Hepatocyte (in vitro differentiated cells): Measurements from ENCODE around the gene FCMR.

Experiments used
- EZH2 ChIP-seq: fragments of 200-600 bp; sonication (generic); IDR thresholded peaks from 2 replicates; pipeline ENCODE4 v1.6.1; 2016; ENCODE audit warnings: antibody characterized with exemption, mild to moderate bottlenecking, borderline replicate concordance
- TF ChIP-seq, protein P1 (sequence below): fragments of 200-600 bp; sonication (generic); IDR thresholded peaks from 2 replicates; pipeline ENCODE4 v1.5.1; 2016; ENCODE audit warnings: antibody characterized with exemption, mild to moderate bottlenecking; ENCODE audit not compliant: poor library complexity

DNA sequence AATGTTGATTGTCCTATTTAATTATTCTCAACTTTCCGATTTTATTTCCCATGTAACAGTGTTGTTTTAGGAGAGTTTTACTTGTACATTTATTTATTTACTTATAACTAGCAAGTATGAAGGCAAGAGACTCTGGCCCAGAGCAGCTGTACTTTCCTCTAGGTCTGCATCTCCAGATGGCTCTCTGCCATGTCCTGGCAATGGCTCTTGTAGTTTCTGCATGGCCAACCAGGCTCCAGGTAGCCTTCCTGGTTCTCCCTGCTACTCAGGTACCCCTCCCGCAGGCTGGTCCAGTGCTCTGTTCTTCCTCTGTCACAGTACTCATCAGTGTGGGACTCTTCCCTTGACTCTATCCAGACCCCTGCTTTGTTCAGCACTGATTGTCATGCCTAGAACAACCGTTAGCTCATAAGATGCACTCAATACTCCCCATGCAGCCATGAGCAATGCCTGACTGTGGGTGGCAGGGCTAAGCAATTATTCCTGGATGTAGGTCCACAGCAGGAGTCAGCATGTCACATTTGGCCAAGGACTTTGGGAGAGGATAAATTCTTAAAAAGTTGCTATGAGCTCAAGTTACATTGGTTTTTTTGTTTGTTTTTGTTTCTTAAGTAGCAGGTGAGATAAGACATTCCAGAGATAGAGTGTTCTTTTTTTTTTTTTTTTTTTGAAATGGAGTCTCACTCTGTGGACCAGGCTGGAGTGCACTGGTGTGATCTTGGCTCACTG lies 67.2 kb downstream of the FCMR start:
- TF ChIP-seq, protein P1, sequence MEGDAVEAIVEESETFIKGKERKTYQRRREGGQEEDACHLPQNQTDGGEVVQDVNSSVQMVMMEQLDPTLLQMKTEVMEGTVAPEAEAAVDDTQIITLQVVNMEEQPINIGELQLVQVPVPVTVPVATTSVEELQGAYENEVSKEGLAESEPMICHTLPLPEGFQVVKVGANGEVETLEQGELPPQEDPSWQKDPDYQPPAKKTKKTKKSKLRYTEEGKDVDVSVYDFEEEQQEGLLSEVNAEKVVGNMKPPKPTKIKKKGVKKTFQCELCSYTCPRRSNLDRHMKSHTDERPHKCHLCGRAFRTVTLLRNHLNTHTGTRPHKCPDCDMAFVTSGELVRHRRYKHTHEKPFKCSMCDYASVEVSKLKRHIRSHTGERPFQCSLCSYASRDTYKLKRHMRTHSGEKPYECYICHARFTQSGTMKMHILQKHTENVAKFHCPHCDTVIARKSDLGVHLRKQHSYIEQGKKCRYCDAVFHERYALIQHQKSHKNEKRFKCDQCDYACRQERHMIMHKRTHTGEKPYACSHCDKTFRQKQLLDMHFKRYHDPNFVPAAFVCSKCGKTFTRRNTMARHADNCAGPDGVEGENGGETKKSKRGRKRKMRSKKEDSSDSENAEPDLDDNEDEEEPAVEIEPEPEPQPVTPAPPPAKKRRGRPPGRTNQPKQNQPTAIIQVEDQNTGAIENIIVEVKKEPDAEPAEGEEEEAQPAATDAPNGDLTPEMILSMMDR: no peak
- no peak for TF ChIP-seq EZH2
